HG03039 (cell line): Measurements from ENCODE around the gene BANP.

ENCODE experiments used
- ATAC-seq: cut with Tn5 transposase; IDR thresholded peaks from one replicate; pipeline ENCODE4 v1.9.1; 2021; ENCODE audit warnings: mild to moderate bottlenecking, moderate library complexity; ENCODE audit not compliant: unreplicated experiment

The BANP gene

DNA sequence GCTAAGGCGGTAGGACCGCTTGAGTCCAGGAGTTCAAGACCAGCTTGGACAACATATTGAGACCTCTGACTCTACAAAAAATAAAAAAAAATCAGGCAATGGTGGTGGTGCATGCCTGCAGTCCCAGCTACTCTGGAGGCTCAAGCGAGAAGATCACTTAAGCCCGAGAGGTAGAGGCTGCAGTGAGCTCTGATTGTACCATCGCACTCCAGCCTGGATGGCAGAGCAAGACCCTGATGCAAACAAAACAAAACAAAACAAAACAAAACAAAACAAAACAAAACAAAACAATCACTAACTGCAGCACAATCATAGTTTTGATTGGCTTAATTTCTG, 2.5 kb upstream of the BANP start:
- ATAC-seq, result no peak

DNA sequence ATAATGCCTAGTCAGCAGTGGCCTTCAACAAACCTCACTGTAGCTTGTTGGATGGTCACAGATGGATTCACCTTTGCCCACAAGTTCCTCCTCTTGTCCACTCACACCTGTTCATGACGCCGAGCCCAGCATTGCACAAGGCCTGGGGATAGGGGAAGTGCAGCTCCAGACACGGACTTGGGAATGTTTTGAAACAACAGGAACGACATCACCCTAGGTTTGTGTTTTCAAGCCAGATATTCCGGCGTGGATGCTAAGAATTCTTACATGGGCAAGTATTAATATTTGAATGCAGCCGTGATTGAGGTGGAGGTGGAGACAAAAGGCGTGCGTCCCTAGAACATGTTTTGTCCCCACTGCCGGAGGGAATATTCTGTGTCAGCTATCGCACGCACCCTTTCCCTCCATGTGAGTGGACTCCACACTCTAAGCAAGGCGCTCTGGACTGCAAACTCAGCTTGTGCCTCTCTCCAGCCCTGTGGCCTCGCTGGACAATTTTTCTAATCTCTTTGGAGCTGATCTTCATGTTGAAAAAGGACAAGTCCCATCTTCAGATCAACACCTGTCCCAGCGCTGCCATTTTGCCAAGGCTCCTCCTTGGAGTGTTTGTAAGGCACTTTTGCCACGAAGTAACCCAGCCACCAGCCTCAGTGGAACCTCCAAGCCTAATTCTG, 2.0 kb upstream of the BANP start:
- ATAC-seq, result no peak

DNA sequence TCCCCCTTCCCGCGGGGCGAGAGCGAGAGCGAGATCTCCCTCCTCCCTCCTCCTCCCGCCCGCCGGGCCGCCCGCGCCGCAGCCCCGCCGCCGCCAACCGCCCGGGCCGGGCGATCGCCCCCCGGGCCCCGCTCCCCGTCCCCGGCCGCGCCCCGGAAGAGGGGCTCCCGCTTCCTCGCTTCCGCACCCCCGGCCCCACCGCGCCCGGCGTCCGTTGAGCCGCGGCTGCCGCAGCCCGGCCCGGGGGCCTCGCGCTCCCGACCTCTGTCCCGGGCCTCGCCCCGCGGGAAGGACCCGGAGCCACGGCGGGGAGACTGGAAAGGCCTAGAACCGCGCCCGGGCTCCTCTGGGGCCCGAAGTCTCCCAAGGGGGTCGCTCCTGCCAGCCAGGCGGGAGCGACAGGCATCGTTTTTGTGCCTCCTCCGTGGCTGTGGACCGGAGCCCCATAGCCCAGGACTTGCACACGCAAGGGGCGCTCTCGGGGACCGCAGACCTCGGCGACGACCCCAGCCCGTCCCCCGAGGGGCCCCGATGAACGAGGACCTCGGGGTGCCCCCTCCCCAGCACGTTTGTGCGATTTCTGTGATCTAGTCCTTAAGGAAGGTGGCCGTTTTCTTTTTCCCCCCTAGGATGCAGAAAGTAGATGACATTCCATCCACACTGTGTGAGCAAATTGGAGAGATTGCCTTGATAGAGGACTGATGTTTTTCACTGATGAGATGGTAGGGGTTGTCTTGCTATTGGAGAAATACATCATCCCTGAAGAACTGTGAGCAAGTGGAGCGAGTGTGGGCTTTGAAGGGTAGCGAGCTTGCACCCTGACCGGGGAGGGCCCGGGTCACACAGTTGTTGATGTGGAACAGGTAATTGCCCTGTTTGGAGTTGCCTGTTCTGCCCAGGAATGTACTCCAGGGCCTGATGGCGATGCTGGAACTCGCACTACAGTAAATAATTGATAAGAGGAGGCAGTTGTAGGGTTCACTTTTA, 611 bp downstream of the BANP start:
- peak; percentile 4 for ATAC-seq

DNA sequence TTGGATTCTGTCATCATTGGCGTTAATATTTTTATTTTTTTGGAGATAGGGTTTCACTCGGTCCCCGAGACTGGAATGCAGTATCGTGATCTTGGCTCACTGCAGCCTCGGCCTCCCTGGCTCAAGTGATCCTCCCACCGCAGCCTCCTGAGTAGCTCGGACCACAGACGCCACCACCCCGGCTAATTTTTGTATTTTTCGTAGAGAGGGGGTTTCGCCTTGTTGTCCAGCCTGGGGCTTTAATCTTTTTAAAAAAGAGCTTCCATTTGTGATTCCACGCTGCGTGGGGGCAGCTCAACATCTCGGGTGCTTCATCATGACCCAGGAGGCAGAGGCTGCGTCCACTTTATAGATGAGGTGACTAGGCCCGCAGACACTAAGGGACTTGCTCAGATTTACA, 1.5 kb downstream of the BANP start:
- no peak for ATAC-seq

DNA sequence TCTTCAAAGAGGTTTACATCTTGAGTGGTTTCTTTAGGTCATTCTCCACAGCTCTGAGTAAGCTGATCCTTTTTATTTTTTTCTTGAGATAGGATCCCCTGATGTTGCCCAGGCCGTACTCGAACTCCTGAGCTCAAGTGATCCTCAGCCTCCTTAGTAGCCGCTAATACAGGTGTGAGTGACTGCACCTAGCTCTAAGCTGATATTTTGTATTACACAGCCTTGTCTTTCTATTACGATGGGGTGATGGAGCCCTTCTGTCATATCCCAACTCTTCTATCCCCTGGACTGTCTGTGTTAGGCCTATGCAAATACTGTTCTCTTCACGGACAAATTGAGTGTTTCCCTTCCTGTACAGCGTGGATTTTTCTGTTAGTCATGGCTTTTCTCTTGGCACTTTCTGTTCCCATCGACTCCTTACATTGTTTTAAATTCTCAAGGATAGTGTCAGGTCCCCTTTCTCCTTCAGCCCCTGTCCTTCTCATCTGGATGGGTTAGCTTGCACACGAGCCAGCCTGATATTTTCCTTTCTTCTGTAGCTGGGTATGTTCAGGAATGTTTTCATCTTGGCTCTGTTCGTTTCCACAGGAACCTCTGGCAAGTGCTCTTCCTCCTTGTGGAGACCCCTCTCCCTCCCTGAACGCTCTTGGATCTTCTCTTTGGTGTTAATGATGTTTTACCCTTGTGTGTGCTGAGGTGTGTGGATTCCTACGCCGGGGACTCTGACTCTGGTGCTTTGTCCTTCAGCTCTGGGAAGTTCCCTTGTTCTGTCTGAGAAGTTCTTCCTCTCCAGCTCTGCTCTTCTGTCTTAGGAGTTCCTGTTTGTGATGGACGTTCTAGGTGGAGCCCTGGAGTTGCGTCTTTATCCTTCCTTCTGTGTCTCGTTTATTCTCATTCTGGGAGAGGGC, 2.3 kb downstream of the BANP start:
- ATAC-seq, result no peak

DNA sequence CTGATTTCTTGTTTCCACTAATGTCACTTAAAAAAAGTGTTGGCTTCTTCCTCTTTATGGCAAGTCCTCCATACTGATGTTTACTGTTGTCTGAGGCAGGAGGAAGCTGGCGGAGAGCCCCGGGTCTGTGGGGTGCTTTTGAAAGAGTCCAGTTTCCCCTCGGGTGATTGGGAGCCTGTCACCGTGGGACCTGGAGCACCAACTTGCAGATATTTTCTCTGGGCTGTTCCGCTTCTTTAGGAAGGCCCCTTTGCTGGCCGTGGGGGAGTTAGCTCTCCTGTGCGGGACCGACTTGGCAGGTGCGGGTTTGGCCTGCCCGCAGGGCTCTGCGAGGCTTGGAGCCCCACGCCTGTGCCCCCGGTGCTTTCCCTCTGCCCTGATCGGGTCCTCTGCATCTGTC, 3.1 kb downstream of the BANP start:
- no peak for ATAC-seq

DNA sequence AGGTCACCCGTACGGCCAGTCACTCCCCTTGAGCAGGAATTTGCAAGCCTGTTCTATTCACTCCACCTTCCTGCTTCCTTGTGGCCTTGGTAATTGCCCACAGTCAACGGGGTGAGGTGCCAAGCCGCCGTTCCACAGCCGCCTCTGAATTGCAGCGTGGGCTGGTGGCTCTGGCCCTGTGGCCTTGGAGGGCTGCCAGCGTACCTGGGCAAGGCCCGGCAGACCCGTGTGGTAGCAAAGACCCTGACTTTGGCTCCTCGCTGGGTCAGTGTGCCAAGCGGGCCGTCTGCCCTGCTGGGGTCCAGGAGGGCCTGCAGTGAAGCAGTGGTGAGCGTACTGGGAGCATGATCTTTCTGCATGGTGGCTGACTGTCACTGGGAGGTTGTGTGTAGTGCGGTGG, 3.6 kb downstream of the BANP start:
- no peak for ATAC-seq

DNA sequence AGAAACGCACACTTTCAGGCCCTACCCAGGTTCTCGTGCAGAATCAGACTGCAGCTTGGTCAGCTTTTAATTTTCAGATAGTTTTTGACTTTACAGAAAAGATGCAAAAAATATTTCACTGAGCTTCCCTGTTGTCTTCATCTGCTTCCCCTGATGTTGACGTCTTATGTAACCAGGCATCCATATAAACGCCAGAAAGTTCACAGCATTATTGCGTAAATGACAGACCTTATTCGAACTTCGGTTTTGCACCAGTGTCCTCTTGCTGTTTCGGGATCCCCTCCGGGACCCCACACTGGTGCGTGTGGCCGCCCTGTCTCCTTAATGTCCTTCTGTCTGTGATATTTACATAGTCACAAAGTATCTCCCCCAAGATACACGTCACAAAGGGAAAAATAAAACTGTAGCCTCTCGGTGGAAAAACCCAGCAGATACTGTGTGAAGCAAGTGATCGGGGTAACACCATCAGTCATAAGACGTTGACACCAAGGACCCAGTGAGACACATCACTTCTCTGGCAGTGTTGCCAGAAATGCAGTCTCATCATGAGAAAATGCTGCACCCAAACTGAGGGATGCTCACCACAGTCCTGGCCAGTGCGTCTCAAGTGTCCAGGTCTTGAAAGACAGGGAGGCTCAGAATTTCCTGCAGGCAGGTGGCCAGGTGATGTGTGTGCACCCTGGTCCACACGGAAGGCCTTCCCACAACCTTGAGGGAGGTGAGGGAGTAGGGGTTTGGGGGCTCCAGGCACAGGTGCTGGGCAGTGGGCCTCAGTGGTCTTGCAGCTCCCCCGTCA, 4.3 kb downstream of the BANP start:
- ATAC-seq, result no peak

DNA sequence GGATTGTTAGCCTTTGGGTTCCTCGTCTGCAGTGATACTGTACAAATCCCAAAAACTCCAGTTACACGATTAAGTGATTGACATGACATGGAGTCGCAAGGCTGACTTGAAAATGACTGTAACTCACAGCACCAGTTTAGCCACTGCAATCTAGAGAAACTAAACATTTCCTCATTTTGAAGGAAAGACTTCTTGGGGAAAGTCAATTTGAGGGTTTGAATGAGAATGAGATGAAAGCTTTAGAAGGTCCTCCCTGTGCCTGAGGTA, 4.8 kb downstream of the BANP start:
- ATAC-seq, result no peak

DNA sequence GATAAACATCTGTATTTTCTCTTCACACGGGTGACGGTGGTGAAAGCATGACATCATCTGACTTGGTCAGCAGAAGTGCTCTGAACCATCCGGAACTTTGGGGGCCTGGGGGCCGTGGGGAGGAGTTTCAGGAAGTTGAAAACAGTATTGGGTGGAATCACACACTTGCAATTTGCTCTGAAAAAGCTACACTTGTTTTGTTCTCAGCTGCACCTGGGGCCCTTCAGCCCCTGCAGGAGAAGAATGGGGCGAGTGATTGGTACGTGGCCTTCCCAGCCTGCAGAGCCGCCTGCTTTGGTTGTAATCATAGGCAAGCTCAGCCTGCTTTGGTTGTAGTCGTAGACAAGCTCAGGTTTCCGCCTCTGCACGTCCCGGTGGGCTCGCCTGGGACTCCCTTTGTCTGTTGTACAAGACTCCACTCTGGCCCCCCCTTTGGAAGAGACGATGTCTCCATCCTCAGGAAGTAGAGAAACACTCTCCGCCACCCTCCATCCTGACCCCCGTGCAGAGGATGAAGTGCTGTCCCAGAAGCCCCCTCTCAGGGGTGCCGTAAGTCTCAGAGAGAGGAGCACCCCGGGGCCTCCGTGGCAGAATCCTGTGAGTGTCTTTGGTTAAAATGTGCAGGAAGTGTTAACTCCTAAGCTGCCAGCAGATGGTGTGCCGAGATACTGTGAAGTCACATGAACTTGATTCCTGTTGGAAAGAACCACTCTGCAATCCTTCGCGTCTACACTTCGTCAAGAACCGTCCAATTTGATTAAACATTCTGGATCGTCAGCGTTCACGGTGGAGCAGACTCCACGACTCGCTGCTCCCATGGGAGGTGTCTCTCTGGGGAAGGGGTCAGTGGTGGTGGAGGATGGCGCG, 5.4 kb downstream of the BANP start:
- ATAC-seq, result no peak

DNA sequence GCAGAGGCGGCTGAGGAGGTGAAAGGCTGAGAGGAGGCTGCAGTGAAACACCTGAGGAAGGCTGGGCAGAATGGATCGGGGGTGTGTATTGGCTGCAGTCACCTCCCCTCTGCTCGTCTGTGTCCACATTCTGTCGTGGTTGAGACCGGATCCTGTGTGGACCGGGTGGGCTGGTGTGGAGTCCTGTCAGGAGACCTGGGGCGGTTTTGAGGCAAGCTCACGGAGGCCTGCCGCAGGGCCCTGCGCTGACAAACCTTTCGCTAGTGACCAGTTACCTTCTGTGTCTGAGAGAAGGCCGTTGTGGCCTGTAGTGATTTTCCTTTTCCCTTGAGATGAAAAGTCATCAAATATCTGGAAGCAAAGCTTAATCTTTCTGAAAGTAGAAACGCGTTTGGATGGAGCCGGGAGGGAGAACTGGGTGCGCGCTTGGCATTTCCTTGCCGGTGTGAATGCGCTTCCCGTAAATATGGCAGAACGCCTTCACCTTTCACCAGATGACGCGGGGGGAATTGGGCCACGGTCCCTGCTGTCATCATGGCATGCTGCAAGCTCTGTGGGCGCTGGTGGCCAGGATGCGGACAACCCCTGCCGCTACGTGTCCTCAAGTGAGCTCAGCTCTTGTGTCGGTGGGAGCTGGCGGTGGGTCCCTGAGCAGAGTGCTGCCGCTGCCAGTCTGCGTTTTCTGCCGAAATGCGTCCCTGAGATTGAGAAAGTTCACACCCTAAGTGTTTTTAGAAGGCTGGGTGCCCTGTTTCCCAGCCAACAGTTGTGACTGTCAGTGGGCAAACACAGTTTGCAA, 6.3 kb downstream of the BANP start:
- ATAC-seq, result no peak

DNA sequence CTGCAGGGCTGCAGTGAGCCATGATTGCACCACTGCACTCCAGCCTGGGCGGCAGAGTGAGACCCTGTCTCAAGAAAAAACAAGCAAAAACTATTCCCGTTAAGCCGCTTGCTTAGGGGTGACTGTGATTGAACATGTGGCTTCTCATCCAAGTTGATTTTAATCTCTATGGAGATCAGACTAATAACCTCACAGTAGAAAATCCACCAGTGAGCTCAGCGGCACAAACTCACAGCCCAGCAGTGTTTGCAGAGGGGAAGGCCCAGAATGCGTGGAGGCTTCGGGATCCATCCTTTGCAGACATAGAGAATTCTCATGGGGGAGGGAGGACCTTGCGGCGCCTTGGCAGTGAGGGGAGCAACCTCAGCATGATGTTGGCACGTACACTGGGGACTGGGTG, 7.4 kb downstream of the BANP start:
- ATAC-seq, result no peak

DNA sequence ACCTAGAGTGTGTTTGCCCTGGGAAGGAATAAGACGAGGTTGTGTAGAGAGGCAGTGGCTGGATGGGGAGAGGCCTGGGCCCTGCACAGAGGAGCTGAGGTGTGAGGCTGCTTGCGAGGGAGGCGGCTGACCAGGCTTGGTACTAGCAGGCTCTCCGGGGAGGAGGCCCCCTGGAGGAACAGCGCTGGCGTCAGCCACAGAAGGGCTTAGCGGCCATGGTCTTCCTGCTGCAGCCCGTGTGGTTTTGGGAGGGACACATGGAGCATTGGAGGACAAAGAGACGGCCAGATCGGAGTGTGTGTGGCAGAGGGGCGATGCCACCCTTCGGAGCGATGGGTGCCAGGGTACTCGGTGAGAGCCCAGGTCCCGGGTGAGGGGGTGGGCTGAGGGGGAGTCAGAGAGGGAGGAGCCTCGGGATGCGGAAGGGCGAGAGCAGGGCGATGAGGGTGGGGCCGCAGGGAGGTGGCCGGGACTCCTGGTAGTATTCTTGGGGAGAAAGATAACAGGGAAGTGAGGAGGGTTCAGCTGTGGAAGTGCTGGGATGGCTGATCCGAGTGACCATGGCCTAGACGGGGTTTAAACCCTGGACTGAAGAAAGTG, 8.3 kb downstream of the BANP start:
- ATAC-seq, result no peak

DNA sequence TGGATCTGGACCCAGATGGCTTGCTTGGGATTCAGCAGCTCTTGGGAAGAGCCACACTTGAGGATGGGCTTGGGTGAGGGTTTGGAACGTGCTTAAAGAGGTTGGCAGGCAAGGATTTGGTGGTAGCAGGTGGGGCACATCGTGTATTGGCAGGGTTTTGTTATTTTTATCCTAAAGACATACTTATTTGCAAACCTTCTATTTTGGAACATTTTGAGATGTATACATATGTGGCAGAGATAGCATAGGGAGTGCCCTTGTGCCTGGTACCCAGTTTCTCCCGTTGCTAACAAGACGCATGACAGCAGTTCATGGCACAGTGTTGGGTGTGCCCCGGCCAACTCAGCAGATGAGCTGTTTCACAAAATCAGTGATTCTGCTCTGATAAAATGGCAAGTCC, 9.1 kb downstream of the BANP start:
- no peak for ATAC-seq

DNA sequence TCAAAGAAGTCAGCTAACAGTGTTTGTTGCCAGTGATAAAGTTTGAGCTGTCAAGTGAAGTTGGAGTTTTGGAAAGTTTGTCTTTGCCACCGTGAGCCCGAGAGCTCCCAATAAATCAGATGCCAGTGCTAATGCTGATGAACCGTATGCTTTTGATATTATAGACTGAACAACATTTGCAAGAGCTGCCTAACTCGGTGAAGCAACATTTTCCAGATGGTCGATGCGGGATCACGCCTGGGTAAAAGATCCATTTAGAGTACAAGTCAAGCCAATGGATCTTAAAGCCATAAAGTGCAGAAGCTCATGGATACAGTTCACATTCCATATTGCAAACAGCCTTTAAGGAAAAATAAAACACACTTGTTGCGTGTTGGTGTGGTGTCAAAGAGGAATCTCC, 9.6 kb downstream of the BANP start:
- no peak for ATAC-seq

DNA sequence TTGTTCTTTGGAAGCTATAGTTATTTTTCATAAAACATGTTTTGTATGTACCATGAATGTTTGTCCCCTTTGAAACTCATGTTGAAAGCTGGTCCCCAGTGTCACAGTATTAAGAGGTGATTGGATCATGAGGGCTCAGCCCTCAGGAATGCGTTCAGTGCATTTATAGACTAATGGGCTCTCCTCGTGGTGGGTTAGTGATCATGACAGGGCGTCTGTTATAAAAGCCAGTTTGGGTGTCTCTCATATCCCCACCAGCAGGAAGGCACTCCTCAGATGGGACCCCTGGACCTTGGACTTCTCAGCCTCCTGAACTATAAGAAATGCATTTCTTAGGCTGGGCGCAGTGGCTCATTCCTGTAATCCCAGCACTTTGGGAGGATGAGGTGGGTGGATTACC, 10.4 kb downstream of the BANP start:
- no peak for ATAC-seq

DNA sequence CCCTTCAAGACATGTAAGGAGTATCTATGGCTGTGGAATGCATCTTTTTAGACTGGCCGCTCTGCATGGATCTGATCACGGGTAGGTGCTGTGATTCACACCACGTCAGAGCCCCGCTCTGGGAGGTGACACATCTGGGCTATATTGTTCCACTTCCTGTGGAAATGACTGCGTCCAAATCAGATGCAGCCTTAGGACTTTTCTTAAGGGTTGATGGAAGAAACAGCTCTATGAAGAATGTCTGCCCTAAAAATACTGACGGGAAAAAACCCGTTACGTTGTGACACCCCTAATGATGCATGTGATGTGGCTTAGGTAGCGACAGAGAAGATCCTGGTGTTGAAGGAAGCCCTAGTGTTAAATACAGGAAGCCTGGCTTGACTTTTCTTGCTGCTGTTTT, 12.2 kb downstream of the BANP start:
- ATAC-seq, result no peak

DNA sequence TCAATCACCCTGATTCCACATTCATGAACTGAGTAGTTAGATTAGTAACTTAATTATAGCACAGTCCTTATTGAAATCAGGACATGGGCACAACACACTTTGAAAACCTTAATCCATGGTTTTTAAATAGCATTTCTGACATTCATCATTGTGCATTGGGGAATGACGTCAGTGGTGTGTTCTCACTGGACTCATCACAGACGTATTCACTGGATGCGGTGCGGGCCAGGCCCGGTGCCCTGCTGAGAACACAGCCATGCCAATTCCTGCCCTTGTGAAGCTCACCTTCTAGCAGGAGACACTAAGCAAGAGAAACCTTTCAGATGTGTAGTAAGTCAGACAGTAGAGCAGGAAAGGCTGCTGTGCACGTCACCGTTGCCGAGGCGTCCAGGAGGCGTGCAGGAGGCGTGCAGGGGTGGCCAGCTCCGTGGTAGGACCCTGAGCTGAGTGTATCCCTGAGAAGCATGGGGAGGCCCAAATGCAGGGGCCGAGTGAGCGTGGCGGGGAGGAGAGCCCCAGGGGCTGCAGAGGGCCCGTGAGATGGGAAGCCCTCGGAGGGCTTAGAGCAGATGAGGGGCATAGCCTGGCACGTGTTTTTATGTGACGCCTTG, 12.9 kb downstream of the BANP start:
- no peak for ATAC-seq
